Superior temporal gyrus (tissue), 1 donor: Measurements from ENCODE around the gene TERF2IP.

Source experiments
- DNase-seq: peaks from one replicate; pipeline ENCODE4 v3.0.0-alpha.2; 2016; ENCODE audit errors: extremely low spot score

TERF2IP gene, protein sequence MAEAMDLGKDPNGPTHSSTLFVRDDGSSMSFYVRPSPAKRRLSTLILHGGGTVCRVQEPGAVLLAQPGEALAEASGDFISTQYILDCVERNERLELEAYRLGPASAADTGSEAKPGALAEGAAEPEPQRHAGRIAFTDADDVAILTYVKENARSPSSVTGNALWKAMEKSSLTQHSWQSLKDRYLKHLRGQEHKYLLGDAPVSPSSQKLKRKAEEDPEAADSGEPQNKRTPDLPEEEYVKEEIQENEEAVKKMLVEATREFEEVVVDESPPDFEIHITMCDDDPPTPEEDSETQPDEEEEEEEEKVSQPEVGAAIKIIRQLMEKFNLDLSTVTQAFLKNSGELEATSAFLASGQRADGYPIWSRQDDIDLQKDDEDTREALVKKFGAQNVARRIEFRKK

DNA sequence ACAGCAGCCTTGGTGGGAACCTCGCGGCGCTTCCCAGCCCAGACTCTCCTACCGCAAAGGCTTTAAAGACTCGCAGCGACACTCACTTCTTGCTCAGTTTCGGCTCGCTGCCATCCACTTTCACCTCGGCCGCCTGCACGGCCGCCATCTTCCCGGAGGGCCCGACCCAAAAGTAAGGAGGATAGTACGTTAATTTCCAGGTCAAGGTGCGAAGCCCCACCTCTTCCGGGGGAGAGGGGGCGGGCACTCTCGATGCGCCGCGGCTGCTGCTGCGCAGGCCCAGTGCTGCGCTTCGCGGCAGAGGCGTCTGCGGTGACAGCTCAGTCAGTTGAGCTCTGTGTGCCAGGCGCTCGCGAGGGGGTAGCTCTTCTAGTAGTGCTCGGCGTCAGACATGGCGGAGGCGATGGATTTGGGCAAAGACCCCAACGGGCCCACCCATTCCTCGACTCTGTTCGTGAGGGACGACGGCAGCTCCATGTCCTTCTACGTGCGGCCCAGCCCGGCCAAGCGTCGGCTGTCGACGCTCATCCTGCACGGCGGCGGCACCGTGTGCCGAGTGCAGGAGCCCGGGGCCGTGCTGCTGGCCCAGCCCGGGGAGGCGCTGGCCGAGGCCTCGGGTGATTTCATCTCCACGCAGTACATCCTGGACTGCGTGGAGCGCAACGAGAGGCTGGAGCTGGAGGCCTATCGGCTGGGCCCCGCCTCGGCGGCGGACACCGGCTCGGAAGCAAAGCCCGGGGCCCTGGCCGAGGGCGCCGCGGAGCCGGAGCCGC lies at the start of gene TERF2IP, which contains the start of gene KARS1:
Gene TERF2IP (plus strand): TSS at position 282 of the 773 bp plus-strand sequence. CDS start 110 bp downstream, at position 392.
Gene KARS1 (minus strand): TSS at position 174 of the 773 bp plus-strand sequence. CDS start 26 bp downstream, at position 148.
- DNase-seq, result peak; percentile 97

DNA sequence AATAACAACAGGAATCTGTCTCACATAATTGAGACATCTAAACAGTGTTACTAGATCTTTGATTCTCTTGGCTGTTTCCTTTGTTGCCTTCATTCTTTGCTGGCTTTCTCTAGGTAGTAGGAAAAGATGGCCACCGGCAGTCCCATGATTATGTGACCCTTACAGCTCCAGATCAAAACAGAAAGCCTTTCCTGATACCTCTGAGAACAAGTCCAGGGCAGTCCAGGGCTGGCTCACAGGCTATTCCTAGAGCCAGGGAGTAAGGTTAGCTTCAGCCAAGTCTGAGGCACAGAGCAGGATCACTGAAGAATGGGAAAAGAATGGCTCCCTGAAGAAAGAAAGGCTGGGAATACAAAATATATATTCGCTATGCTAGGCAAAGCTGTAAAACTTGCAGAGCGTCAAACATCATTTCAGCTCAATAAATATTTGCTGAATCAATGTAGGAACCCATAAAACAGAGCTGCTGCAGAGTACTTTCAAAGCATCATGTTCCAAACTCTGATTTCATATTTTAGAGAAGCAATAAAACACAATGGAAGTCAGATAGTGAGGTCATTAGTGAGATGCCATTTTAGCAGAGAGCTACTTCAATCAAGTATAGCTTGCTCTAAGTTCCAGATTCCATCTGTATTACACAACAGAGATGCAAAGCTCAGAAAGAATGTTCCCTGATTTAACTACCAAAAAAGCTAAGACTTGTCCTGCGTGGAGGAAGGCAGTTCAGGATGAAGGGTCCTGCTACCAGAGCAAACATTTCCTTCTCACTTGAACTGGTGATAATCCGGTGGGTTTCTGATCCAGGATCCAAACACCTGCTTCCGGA lies 47.9 kb upstream of the TERF2IP start:
- no peak for DNase-seq

DNA sequence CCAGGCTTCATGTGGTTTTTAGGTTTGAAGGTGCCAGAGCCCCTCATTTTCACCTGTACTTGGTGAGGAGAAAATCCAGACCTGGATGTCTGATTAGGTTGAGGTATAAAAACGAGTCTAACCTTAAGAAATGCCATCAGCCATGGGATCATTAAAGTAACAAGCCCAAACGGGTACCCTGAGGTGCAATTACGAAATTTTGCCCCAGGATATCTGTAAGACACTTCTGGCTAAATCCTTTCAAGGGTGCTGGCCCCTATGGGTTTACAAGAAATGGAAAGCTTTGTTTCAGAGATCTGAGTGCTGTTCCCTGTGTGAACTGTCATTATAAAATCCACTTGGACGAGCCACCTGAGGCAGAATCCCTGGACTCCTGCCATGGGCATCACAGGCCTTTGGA lies 44.3 kb upstream of the TERF2IP start:
- DNase-seq, result no peak

DNA sequence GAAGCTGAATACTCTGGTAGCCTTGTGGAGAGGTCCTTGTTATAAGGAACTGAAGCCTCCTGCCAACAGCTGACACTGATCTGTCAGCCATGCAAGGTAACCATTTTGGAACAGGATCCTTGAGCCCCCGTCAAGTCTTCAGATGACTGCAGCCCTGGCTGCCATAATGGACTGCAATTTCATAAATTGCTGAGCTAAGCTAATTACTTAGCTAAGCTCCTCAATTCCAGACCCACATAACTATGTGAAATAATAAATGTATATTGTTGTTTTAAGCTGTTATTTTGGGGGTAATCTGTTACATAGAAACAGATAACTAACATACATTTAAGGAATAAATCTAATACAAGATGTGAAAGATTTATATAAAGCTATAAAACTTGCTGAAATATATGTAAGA lies 41.1 kb upstream of the TERF2IP start:
- no peak for DNase-seq

DNA sequence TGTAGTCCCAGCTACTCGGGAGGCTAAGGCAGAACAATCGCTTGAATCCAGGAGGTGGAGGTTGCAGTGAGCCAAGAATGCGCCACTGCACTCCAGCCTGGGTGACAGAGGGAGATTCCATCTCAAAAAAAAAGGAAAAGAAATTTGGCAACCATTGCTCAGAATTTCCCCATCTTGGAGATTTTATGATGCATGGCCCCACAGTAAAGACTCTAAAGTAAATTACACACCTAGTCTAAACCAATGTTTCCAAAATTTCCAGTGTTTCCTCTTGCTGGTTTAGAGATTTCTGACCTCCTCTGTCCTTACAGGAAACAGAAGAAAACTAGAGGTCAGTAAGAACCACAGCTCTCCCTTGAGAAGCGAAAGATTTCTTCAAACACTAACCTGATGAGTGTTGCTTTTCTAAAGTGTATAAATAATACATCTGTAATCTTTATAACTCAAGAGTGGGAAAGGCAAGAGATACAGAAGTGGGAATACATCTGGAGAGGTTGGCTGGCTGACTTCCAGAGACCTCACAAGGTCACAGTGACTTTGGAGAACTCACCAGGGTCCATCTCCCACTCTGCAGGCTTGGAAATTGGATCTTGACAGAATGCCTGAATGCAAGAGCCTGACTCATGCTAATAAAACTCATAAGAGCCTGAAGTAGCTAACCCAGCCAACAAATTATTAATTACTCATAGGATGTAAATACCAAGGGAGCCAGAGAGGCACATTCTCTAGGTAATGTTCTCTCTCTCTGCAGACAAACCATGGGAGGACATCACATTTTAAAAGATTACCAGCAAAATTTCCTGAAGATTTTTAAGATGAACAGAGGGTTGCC lies 33.3 kb upstream of the TERF2IP start:
- DNase-seq, result no peak

DNA sequence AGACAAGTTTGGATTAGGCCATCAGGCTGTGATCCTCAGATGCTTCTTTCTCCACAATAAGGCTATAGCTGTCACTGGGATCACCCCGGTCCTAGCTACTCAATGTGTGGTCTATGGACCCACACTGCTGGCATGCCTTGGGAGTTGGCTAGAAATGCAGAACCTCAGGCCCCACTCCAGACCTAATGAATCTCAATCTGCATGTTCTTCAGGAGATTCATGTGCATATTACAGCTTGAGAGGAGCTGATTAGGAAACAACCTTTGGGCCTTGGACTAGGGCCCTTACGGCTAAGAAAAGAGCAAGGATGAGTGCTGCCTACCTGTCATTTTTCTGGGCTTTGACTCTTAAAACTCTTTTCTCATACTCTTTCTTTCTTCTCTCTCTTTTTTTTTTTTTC lies 32.0 kb upstream of the TERF2IP start:
- no peak for DNase-seq

DNA sequence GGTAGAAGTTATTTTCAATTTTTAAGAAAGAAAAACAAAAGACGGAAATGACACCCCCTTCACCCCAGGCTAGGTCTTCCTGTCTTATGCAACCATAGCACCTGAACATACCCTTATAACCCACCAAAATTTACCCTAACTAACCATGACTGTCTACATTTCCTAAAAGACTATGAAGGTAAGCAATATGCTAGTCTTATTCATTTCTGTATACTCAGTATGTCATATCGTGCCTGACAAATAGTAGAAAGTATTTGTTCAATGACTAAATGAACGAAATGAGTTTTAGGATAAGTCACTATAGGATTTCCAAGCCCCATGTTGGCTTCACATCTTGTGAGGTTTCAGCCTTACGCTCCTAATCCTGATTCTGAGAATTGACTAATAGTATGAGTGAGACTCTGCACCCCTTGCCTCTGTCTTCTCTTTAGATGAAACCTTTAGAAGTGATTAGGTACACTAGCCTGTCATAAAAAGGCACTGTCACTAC lies 31.0 kb upstream of the TERF2IP start:
- DNase-seq, result no peak

DNA sequence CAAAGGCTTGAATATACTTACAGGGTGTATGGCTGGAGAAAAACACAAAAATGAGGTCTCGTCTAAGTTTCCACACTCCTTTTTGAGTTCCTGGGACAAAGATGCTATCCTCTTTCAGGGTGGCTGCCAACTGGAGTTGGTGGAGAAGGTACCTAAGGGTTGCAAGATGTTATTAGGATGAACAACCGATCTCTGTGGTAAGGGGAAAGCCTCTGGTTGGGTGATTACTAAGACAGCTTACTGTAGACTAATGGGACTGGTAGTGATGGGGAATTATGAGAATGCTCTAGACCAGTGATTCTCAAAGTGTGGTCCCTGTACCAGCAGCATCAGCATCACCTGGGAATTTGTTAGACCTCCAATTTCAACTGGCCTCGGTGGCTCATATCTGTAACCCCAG lies 30.5 kb upstream of the TERF2IP start:
- DNase-seq, result no peak

DNA sequence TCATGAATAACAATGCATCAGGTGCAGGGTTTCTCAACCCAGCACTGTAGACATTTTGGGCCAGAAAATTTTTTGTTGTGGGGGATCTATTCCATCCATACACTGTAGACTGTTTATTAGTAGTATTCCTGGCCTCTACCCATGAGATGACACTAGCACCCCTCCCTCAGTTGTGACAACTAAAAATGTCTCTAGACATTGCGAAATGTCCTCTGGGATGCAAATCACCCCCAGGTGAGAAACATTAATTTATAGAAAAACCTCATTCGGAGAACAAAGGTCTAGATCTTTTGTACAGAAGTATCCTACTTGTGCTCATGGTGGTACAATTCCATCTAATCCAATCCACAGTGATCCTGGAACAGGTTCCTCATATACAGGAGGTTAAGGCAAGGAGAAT lies 28.8 kb upstream of the TERF2IP start:
- DNase-seq, result no peak

DNA sequence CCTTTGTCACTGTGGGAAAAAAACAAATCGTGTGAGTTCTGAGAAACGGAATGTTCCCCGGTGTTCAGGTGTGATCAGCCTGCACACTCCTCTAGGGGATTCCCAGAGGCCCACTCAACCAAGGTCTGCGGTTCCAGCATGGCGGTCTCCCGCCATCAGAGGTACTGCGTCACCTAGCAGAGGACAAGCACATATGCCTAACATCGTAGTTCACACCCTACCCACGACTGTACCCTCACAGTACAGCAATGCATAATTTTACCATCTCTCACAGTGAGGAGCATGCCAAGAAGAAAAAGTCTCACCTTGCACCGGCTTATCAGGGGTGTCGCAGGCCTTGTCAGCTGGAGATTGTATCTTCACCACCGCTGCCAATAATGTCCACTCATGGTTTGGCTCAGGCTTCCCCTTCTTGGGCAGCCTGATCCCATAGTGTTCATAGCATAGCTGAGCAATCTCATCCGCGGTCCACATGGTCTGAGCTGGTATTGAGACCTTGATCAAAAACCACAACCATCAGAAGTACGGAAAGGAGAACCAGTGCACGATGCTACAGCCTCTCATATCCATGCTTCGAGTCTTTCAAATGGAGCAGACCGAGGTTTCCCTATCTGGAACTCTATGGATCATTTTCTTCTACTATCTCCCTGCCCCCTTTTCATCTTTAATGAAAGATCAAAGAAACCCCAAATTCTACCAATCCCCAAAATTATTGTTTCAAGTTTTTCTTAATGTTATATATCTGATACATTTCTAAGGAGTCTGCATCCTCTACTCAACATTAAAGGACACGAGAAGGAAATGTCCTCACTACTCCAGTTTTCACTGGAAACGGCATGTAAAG lies 27.0 kb upstream of the TERF2IP start:
- DNase-seq, result no peak

DNA sequence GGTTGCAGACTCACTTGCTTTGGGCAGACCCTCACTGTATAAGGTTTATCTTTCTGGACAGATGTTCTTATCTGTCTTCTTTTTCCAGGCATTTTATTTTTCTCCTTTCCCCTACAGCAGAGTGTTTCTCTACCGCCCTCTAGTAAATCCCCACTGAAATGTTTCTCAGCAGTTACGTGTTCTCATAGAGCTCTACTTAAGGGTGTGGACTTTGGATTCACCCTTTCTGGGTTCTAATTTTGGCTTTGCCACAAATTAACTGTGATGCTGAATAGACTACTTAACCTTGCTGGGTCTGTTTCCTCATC lies 26.4 kb upstream of the TERF2IP start:
- DNase-seq, result peak; percentile 74

DNA sequence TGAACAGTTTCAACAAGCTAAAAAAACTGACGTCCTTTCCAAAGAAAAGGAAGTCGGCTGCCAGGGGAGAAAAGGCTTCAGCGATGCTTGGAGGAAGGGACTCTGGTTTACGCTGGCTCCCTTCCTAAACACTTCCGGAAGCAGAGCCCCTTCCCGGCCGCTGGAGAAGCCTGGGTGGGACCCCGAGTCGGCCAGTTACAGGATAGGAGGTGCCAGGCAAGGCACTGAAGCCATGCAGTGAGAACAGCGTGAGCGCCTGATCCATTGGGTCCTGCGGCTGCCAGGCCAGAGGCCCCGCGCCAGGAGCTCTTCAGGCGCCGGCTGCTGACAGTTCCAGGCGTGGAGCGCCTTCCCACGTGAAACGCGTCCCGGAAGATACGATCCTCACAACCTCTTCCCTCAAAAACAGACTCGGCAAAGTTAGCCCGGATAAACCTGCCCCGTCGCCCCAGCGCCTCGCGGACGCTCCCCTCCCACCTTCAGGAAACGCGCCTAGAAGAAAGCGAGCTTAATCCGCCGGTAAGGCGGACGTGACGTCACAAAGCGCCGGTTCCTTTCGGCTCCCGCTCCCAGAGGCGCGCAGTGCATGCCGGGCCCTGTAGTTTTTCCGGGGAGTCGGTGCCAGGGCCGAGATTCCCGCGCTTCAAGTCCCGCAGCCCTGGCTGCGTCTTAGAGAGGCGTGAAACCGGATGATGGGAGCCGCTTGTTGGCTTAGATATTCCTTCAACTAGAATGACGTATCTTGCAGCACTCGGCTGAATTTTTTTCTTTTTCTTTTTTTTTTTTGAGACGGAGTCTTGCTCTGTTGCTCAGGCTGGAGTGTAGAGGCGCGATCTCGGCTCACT lies 24.6 kb upstream of the TERF2IP start, which contains the start of gene ADAT1:
Gene ADAT1 (minus strand): TSS at position 521 of the 845 bp plus-strand sequence. CDS start 2,482 bp downstream, outside the sequence.
- DNase-seq, result peak; percentile 99

DNA sequence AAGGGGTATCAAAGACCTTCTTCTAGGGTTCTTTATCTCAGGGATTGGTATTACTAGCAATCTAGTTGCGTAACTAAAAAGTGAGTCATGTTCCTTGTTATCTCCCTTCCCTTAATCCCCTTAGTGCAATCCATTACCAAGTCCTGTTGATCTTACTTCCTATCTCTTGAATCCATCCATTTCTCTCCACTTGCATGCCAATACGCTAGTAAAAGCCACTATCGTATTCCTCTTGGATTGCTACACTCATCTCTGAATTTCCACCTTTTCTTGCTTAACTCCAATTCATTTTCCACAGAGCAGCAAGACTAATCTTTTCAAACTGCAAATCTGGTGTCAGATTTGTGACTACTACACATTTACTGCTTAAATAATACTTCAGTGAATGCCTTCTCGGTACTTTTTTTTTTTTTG lies 22.6 kb upstream of the TERF2IP start:
- DNase-seq, result no peak

DNA sequence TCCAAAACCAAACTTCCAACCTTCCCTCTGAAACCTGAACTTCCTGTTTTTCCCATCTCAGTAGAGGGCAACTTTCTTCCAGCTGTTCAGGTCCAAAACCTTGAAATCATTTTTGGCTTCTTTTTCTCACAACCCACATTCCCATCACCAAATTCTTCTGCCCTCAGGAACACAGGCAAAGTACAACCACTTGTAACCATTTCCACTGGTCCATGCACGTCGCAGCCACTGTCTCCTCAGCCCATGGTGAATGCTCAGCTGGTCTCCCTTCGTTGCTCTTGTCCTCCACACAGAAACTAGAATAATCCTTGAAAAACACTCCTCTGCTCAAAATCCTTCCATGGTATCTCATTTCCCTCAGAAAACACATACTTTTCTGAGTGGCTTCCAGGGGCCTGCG lies 20.8 kb upstream of the TERF2IP start:
- no peak for DNase-seq

DNA sequence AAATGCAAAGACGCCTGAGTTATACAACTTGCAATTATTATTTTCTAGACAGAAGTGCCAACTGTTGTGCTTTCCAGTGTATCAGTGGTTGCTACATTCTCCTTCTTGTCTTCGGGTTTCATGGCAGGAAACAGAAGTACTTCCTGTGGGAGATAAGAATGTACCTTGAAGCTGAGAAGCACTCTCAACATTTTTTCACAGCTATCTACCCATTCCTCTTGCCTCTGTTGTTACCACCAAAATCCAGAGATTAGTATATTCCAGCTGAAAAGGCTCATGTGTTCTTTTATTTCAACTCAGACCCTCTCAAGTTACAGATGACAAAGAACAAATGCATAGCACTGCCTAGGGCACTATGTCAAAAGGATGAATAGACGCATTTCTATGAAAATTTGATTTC lies 19.7 kb upstream of the TERF2IP start:
- DNase-seq, result no peak

DNA sequence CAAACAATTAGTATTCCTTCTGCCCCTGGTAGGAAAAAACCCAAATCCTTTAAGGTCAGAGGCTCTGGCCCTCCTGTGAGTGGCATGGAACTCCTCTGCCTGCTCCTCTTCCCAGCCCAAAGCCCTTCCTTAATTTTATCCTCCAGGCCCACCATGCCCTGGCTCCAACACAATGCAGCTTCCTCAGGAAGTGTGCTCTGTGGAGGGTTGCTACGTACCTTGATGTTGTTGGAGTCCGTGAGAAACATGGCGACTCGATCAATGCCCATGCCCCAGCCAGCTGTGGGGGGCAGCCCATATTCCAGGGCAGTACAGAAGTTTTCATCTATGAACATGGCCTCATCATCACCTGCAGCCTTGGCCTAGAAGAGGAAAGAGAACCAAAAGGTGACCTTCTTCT lies 19.2 kb upstream of the TERF2IP start:
- DNase-seq, result no peak

DNA sequence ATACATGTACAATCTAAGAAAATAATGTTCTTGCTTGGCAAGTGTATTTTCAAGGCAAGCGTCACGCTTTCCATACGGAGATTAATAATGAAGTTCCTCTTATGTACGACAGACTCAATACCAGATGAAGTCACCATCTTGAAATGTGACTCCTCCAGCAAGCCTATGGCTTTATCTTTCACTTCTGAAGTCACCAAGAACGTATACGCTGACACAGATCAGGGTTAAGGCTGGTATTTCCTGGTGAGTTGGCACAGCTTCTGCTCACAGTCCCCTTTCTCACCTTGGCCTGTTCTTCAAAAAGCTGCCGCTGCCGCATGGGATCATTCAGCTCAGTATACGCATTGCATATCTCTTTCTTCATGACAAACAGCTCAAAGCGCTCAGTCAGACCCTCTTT lies 18.4 kb upstream of the TERF2IP start:
- no peak for DNase-seq

DNA sequence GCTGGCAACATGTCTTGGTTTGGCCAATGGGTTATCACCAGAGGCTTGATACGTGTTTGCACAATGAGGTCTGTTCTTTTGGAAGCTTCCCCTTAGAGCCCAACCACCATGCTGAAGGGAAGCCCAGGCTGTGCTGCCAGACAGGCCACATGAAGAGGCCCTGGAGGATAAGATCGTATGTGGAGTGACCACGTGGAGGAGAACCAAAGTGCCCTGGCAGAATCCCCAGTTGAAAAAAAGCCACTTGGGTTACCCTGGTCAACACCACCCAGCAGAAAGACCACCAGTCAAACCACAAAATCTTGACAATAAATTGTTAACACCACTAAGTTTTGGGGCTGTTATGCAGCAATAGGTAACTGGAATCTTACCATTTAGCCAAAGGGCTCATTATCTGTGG lies 17.5 kb upstream of the TERF2IP start:
- DNase-seq, result no peak

DNA sequence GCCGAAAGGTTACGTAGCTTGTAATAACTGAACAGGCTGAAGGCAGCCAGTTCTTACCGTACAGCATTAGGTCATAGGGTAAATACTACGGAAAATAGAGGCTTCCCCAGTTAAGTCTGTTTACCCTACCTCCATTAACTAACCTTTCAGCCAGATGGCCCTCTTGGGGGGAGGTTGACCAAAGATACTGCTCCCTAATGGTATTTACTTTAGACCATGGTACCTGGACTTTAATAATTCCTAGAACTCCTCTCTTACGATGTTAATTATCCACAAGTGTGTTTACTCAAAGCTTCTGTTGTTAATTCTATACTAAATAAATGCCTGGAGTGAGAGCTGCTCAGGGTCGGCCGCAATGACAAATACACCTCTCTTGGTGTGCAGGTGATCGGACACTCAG lies 14.7 kb upstream of the TERF2IP start:
- no peak for DNase-seq
